Suprapubic skin (tissue), 4 donors: ENCODE data around the gene SLC38A10. TPM values are rescaled to one million over a fixed set of nuclear protein-coding genes. Genes with fewer than 3 reads are reported as not detected.

ENCODE experiments used
- DNase-seq, 2 donors: peaks; one replicate each; pipeline ENCODE4 v3.0.0-alpha.2; 2019; ENCODE audit warnings: low spot score in 2 of 2
- H3K27ac ChIP-seq: fragments of 200-600 bp; sonication (generic); one replicate; pipeline ENCODE4 v1.5.1; 2019
- H3K27me3 ChIP-seq: fragments of 200-600 bp; sonication (generic); one replicate; pipeline ENCODE4 v1.5.1; 2019
- H3K36me3 ChIP-seq: fragments of 200-600 bp; sonication (generic); one replicate; pipeline ENCODE4 v1.5.1; 2019
- H3K4me1 ChIP-seq: fragments of 200-600 bp; sonication (generic); one replicate; pipeline ENCODE4 v1.5.1; 2019
- H3K4me3 ChIP-seq: fragments of 200-600 bp; sonication (generic); one replicate; pipeline ENCODE4 v1.5.1; 2019; ENCODE audit warnings: mild to moderate bottlenecking
- H3K9me3 ChIP-seq: fragments of 200-600 bp; sonication (generic); one replicate; pipeline ENCODE4 v1.5.1; 2019
- EP300 ChIP-seq: sonication (generic); formaldehyde crosslinking; IDR thresholded peaks from one replicate; pipeline ENCODE4 v1.6.1; 2017; ENCODE audit warnings: antibody characterized with exemption
- POLR2A ChIP-seq, 2 donors: fragments of 450-650 bp; IDR thresholded peaks; one replicate each; pipeline ENCODE4 v1.6.1; 2017; ENCODE audit warnings: antibody characterized with exemption in 2 of 2, mild to moderate bottlenecking in 2 of 2, moderate library complexity in 2 of 2
- POLR2AphosphoS5 ChIP-seq, 3 donors: sonication (generic); formaldehyde crosslinking; IDR thresholded peaks; one replicate each; pipeline ENCODE4 v1.6.1; 2017; ENCODE audit warnings: antibody characterized with exemption in 3 of 3
- WGBS: methylation state at CpG from one replicate; pipeline ENCODE4 v1.1.5; 2018; 5-methylcytosine and 5-hydroxymethylcytosine counted together
- total RNA-seq, 4 donors: library from RNA; depleted of rRNA; stranded (reverse); fragments of >200 nt; gene quantifications; one replicate each; pipeline ENCODE4 v1.1.0, GENCODE V29; 2016
- TF ChIP-seq, protein P1 (sequence below), 2 donors: fragments of 200-600 bp in 1 of 2; fragments of 450-650 bp in 1 of 2; sonication (generic) in 1 of 2; IDR thresholded peaks; one replicate each; pipeline ENCODE4 v1.5.1; 2016 to 2019; ENCODE audit warnings: antibody characterized with exemption in 2 of 2, mild to moderate bottlenecking in 1 of 2, moderate library complexity in 1 of 2

SLC38A10 gene
- total RNA-seq, 4 donors from 2014 or later: 48.5 to 84.9 (median 69.4) TPM

DNA sequence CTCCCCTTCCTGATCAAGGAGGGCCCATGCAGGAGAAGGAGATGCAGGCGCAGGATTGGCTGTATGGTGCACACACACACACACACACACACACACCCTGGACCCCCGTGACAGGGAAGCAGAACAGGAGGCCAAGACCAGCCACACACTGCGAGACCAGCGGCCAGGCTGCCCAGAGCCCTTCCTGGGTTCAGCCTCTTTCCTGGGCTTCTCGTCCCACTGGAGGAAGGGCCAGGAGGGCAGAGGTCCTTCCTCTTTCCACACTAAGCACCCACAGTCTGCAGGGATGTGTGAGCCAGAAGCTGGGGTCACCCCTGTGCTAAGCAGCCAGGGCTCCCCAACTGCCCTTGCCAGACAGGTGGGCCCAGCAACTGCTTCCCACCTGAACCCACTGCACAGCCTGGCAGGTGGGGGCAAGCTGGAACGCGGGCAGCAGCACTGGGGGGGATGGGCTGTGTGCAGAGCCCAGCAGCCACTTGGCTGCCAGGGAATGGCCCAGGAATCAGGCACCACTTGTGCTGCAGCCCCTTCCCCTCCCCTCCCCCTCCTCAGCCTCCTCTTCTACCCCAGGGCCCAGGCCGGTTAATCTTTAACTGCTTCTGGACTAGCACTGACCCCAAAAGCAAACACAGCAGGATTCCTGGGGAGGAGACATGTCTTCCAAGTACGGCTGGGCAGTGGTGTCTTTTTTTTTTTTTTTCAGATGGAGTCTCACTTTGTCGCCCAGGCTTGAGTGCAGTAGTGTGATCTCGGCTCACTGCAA lies 44.6 kb upstream of the SLC38A10 start:
- Histone ChIP-seq H3K4me1 (peaks cover 77% of the 10 kb centered on the region), H3K4me3 (no peak overlapping the region), H3K27me3 (no peaks in the 10 kb centered on the region), H3K36me3 (no peaks in the 10 kb centered on the region), H3K27ac (no peak overlapping the region), H3K9me3 (no peaks in the 10 kb centered on the region)
- DNase-seq: no peak
- TF ChIP-seq, protein P1, sequence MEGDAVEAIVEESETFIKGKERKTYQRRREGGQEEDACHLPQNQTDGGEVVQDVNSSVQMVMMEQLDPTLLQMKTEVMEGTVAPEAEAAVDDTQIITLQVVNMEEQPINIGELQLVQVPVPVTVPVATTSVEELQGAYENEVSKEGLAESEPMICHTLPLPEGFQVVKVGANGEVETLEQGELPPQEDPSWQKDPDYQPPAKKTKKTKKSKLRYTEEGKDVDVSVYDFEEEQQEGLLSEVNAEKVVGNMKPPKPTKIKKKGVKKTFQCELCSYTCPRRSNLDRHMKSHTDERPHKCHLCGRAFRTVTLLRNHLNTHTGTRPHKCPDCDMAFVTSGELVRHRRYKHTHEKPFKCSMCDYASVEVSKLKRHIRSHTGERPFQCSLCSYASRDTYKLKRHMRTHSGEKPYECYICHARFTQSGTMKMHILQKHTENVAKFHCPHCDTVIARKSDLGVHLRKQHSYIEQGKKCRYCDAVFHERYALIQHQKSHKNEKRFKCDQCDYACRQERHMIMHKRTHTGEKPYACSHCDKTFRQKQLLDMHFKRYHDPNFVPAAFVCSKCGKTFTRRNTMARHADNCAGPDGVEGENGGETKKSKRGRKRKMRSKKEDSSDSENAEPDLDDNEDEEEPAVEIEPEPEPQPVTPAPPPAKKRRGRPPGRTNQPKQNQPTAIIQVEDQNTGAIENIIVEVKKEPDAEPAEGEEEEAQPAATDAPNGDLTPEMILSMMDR (IDR thresholded peaks at IDR 0.05): no peak
- TF ChIP-seq EP300 (no peak), POLR2AphosphoS5 (IDR thresholded peaks at IDR 0.05) (no peak), POLR2A (IDR thresholded peaks at IDR 0.05) (no peak)
- WGBS: 87% methylated on average over 11 of the region's 11 CpGs

DNA sequence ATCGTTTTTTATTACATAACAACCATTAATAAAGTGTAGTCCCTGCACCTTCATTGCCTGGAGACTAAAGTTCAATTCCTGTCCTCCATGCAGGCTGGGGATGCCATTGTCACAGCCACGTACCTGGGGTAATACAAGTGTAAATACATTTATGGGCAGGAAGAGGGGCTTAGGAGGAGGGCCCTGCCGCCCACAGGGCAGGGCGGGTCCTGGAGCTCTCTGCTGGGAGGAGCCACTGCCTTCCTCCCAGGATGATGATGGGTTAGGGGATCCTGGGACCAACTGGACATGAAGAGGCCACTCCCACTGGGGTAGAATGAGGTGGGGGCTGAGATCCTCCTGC lies 44.1 kb upstream of the SLC38A10 start:
- peaks cover 81% of the 10 kb centered on the region for H3K4me1 ChIP-seq
- 75% methylated on average over 3 of the region's 4 CpGs for WGBS
- DNase-seq: no peak

DNA sequence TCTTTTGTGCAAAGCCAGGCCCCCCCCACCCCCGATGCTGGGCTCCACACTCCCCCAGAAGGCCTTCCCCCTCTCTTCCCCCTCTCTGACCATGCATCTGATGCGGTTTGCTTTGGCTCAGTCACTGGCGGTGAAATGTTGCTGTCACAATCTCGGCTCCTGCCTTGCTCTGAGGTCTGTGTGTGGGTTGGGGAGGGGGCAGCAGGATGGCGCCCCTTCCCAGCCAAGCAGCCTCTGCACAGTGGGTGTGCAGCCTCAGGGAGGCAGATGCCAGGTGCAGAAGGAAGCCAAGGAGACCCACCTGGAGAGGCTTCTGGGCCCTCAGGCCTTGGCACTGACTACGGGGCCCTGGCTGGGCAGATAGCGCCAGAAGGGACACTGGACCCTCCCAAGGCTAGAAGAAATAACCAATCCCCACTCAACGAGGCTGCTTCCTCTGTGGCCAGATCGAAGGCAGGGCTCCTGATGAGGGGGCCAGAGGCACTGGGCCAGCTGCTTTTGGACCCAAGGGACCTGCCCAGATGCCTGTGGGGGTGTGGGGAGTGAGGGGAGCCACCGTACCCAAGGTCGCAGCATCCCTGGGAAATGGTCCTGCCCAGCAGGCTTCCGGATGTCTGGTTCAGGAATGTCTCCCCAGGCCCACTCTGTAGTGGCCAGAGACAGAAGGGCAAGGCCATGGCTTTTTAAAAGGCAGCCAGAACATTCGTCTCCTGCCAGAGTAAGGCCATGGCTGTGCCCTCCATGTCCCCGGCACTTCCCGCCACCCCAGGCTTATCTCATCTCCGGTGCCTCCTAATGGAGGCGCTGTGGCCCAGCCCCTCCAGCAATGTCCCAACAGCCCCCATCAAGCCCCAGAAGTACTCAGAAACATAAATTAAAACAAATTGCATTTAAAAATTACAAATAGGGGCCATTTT lies 43.4 kb upstream of the SLC38A10 start:
- WGBS: 60% methylated on average over 13 of the region's 17 CpGs
- H3K27me3 ChIP-seq: no peaks in the 10 kb centered on the region
- no peaks in the 10 kb centered on the region for H3K36me3 ChIP-seq
- no peaks in the 10 kb centered on the region for H3K9me3 ChIP-seq
- peaks cover 81% of the 10 kb centered on the region for H3K4me1 ChIP-seq
- H3K4me3 ChIP-seq: no peak overlapping the region
- H3K27ac ChIP-seq: peak overlapping the region; percentile 6
- TF ChIP-seq POLR2AphosphoS5 (IDR thresholded peaks at IDR 0.05): no peak
- no peak for TF ChIP-seq EP300
- no peak for TF ChIP-seq POLR2A (IDR thresholded peaks at IDR 0.05)
- TF ChIP-seq, protein P1 (IDR thresholded peaks at IDR 0.05): no peak
- DNase-seq: no peak

More for the DNA sequence above, 44.1 kb upstream of the SLC38A10 start:
- no peaks in the 10 kb centered on the region for H3K9me3 ChIP-seq
- H3K4me3 ChIP-seq: no peak overlapping the region
- no peak for TF ChIP-seq POLR2A (IDR thresholded peaks at IDR 0.05)
- no peak for TF ChIP-seq POLR2AphosphoS5 (IDR thresholded peaks at IDR 0.05)
- no peak for TF ChIP-seq EP300
- TF ChIP-seq, protein P1 (IDR thresholded peaks at IDR 0.05): no peak
- no peaks in the 10 kb centered on the region for H3K27me3 ChIP-seq
- no peak overlapping the region for H3K27ac ChIP-seq
- H3K36me3 ChIP-seq: no peaks in the 10 kb centered on the region

DNA sequence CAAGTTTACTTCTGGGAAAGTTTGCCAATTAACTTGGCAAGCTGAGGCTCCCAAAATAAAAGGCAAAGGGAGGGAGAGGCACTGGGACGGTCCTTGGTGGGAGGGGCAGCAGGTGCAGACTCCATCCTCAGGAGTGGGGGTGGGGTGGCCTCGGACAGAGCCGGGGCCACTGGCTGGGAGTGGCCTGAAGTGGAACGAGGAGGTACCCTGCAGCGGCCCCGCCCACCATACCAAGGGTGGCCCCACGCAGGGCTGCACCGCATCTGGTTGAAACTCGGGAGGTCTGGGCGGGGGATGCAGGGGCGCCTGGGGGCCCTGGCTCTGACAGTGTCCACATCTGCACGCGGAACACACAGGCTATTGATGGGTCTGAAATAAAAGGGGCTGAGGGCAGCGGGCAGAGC lies 42.4 kb upstream of the SLC38A10 start:
- Histone ChIP-seq H3K36me3 (no peaks in the 10 kb centered on the region), H3K27ac (no peak overlapping the region), H3K9me3 (no peaks in the 10 kb centered on the region), H3K4me3 (no peak overlapping the region), H3K27me3 (no peaks in the 10 kb centered on the region), H3K4me1 (peaks cover 74% of the 10 kb centered on the region)
- TF ChIP-seq POLR2AphosphoS5 (IDR thresholded peaks at IDR 0.05) (no peak), EP300 (no peak), POLR2A (IDR thresholded peaks at IDR 0.05) (no peak)
- TF ChIP-seq, protein P1 (IDR thresholded peaks at IDR 0.05): no peak
- WGBS: 44% methylated on average over 10 of the region's 14 CpGs
- DNase-seq: no peak

DNA sequence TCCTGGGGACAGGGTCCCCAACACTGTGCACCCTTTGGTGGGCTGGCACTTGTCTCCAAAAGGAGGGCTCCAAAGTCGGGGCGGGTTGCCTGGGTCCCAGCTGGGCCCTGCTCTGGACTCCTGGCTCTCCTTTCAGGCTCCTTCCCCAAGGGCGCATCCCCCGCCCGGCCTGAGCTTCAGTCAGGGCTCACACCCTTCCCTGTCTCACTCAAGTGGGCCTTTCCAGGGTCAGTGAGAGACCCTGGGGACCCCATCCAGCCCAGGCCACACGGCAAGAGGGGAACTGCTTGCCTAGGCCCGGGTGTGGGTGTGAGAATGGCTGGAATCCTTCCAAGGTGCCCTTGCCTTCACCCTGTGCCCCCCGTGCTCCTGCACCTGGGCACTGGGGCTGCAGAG lies 41.8 kb upstream of the SLC38A10 start:
- TF ChIP-seq POLR2A (IDR thresholded peaks at IDR 0.05) (no peak), EP300 (no peak)
- Histone ChIP-seq H3K4me1 (peaks cover 69% of the 10 kb centered on the region), H3K27ac (no peak overlapping the region), H3K27me3 (no peaks in the 10 kb centered on the region), H3K36me3 (no peaks in the 10 kb centered on the region), H3K9me3 (no peaks in the 10 kb centered on the region), H3K4me3 (no peak overlapping the region)
- no peak for DNase-seq
- WGBS: 50% methylated on average over 2 of the region's 8 CpGs
